ENCODE measurements around the gene CCDC83.

The CCDC83 gene

GRCh38 chr11:85854557-85855340 lies 434 bp upstream of the CCDC83 start (continued):
- TF ChIP-seq PBX3 (CRISPR knock-in tag; IDR thresholded peaks at IDR 0.05) (peak; percentile 85), ZNF140 (tag by site-specific recombination; IDR thresholded peaks at IDR 0.05) (no peak), ZBTB49 (tag by site-specific recombination; IDR thresholded peaks at IDR 0.05; ENCODE audit: low read depth) (no peak), ZNF391 (tag by site-specific recombination; IDR thresholded peaks at IDR 0.05; ENCODE audit: borderline replicate concordance, low read depth) (no peak), ZNF19 (tag by site-specific recombination; IDR thresholded peaks at IDR 0.05; ENCODE audit: low read depth) (no peak), ZNF629 (tag by site-specific recombination; IDR thresholded peaks at IDR 0.05) (0 out of 2 replicates have a peak, but pooled peaks have one; percentile 17), ZNF830 (tag by site-specific recombination; IDR thresholded peaks at IDR 0.05; ENCODE audit: low read depth) (no peak), PRDM4 (tag by site-specific recombination; IDR thresholded peaks at IDR 0.05) (no peak), ZSCAN4 (tag by site-specific recombination; IDR thresholded peaks at IDR 0.05) (no peak), ZNF335 (tag by site-specific recombination; conservative IDR thresholded peaks at IDR 0.05) (peak; percentile 51), ZNF623 (tag by site-specific recombination; IDR thresholded peaks at IDR 0.05) (no peak), ZNF501 (tag by site-specific recombination; IDR thresholded peaks at IDR 0.05) (peak; percentile 70), PRDM2 (tag by site-specific recombination; IDR thresholded peaks at IDR 0.05; ENCODE audit: borderline replicate concordance) (no peak), ZIC2 (tag by site-specific recombination; IDR thresholded peaks at IDR 0.05) (no peak), ZNF184 (tag by site-specific recombination; IDR thresholded peaks at IDR 0.05) (no peak), ZBTB10 (tag by site-specific recombination; IDR thresholded peaks at IDR 0.05) (no peak), ZNF274 (IDR thresholded peaks at IDR 0.05; ENCODE audit: low read length) (no peak), ZNF274 (tag by site-specific recombination; IDR thresholded peaks at IDR 0.05; ENCODE audit: borderline replicate concordance) (no peak), SALL2 (tag by site-specific recombination; IDR thresholded peaks at IDR 0.05; ENCODE audit: borderline replicate concordance) (no peak), SETDB1 (IDR thresholded peaks at IDR 0.05; ENCODE audit: insufficient read length, low read length) (no peak), BCL11B (tag by site-specific recombination; IDR thresholded peaks at IDR 0.05; ENCODE audit: low read depth) (no peak), KLF16 (tag by site-specific recombination; IDR thresholded peaks at IDR 0.05) (no peak), ZFP69B (tag by site-specific recombination; IDR thresholded peaks at IDR 0.05) (no peak)

Measured in HEK293 (cell line).